ENCODE data around the gene ODF2L.
"Not testable (repeated sequence)": the region's sequence is repeated elsewhere in the genome, so short reads cannot be mapped to it uniquely, and the experiment has no call there.

Gene ODF2L

GRCh38 chr1:86389307-86389706 is 6.8 kb downstream of the ODF2L start:
- in situ Hi-C loops (cut with MboI; ENCODE audit: low pct_unique_long_range_greater_than_20kb, low sequenced_read_pairs): no loop called here
- DNase-seq: no peak

GRCh38 chr1:86388777-86389176 is 7.3 kb downstream of the ODF2L start:
- in situ Hi-C loops (cut with MboI; ENCODE audit: low pct_unique_long_range_greater_than_20kb, low sequenced_read_pairs): no loop called here
- no peak for DNase-seq

- no peak for DNase-seq
- in situ Hi-C loops (cut with MboI; ENCODE audit: low pct_unique_long_range_greater_than_20kb, low sequenced_read_pairs): no loop called here
Measured at GRCh38 chr1:86387916-86388627, 8.1 kb downstream of the ODF2L start.

- in situ Hi-C loops (cut with MboI; ENCODE audit: low pct_unique_long_range_greater_than_20kb, low sequenced_read_pairs): no loop called here
- DNase-seq: no peak
Measured at GRCh38 chr1:86382878-86383277, 13.2 kb downstream of the ODF2L start.

GRCh38 chr1:86381223-86381622 is 14.9 kb downstream of the ODF2L start:
- DNase-seq: no peak
- in situ Hi-C loops (cut with MboI; ENCODE audit: low pct_unique_long_range_greater_than_20kb, low sequenced_read_pairs): no loop called here

- DNase-seq: peak; percentile 70
- in situ Hi-C loops (cut with MboI; ENCODE audit: low pct_unique_long_range_greater_than_20kb, low sequenced_read_pairs): no loop called here
Measured at GRCh38 chr1:86380257-86380861, 15.8 kb downstream of the ODF2L start.

- in situ Hi-C loops (cut with MboI; ENCODE audit: low pct_unique_long_range_greater_than_20kb, low sequenced_read_pairs): no loop called here
- DNase-seq: no peak
Measured at GRCh38 chr1:86378813-86379212, 17.3 kb downstream of the ODF2L start.

GRCh38 chr1:86377341-86377740 is 18.8 kb downstream of the ODF2L start:
- in situ Hi-C loops (cut with MboI; ENCODE audit: low pct_unique_long_range_greater_than_20kb, low sequenced_read_pairs): no loop called here
- DNase-seq: no peak

GRCh38 chr1:86375688-86376087 is 20.4 kb downstream of the ODF2L start:
- no peak for DNase-seq
- in situ Hi-C loops (cut with MboI; ENCODE audit: low pct_unique_long_range_greater_than_20kb, low sequenced_read_pairs): no loop called here

- in situ Hi-C loops (cut with MboI; ENCODE audit: low pct_unique_long_range_greater_than_20kb, low sequenced_read_pairs): no loop called here
- DNase-seq: no peak
Measured at GRCh38 chr1:86370601-86371022, 25.5 kb downstream of the ODF2L start.

GRCh38 chr1:86365896-86366295 is 30.2 kb downstream of the ODF2L start:
- DNase-seq: no peak
- in situ Hi-C loops (cut with MboI; ENCODE audit: low pct_unique_long_range_greater_than_20kb, low sequenced_read_pairs): no loop called here

GRCh38 chr1:86362807-86363206 is 33.3 kb downstream of the ODF2L start:
- in situ Hi-C loops (cut with MboI; ENCODE audit: low pct_unique_long_range_greater_than_20kb, low sequenced_read_pairs): no loop called here
- no peak for DNase-seq

- no peak for DNase-seq
- in situ Hi-C loops (cut with MboI; ENCODE audit: low pct_unique_long_range_greater_than_20kb, low sequenced_read_pairs): no loop called here
Measured at GRCh38 chr1:86357796-86358195, 38.3 kb downstream of the ODF2L start.

GRCh38 chr1:86356247-86356646 is 39.9 kb downstream of the ODF2L start:
- in situ Hi-C loops (cut with MboI; ENCODE audit: low pct_unique_long_range_greater_than_20kb, low sequenced_read_pairs): no loop called here
- DNase-seq: peak; percentile 47

GRCh38 chr1:86352086-86352485 is 44.0 kb downstream of the ODF2L start:
- no peak for DNase-seq
- in situ Hi-C loops (cut with MboI; ENCODE audit: low pct_unique_long_range_greater_than_20kb, low sequenced_read_pairs): no loop called here

- DNase-seq; in situ Hi-C loops (cut with MboI; ENCODE audit: low pct_unique_long_range_greater_than_20kb, low sequenced_read_pairs): not testable (repeated sequence)
Measured at GRCh38 chr1:86350230-86350629, 45.9 kb downstream of the ODF2L start.

- in situ Hi-C loops (cut with MboI; ENCODE audit: low pct_unique_long_range_greater_than_20kb, low sequenced_read_pairs): no loop called here
- no peak for DNase-seq
Measured at GRCh38 chr1:86346388-86346787, 49.7 kb downstream of the ODF2L start.

GRCh38 chr1:86345042-86345441 is 51.1 kb downstream of the ODF2L start:
- DNase-seq: no peak
- in situ Hi-C loops (cut with MboI; ENCODE audit: low pct_unique_long_range_greater_than_20kb, low sequenced_read_pairs): no loop called here

- in situ Hi-C loops (cut with MboI; ENCODE audit: low pct_unique_long_range_greater_than_20kb, low sequenced_read_pairs): no loop called here
- no peak for DNase-seq
Measured at GRCh38 chr1:86339906-86340305, 56.2 kb downstream of the ODF2L start.

- in situ Hi-C loops (cut with MboI; ENCODE audit: low pct_unique_long_range_greater_than_20kb, low sequenced_read_pairs): no loop called here
- DNase-seq: peak; percentile 83
Measured at GRCh38 chr1:86339014-86339812, 56.9 kb downstream of the ODF2L start.

All from KBM-7 (cell line).